CD4-positive, alpha-beta T cell treated with Interleukin-17A for 1 hour (primary cell): Measurements from ENCODE around the gene MCAT.

Experiments used
- DNase-seq: peaks from one replicate; pipeline ENCODE4 v3.0.0-alpha.2; 2020

Gene MCAT

GRCh38 chr22:43172191-43172590 is 29.0 kb upstream of the MCAT start:
- DNase-seq, result no peak

- no peak for DNase-seq
Measured at GRCh38 chr22:43171607-43172006, 28.4 kb upstream of the MCAT start.

GRCh38 chr22:43171019-43171491 is 27.9 kb upstream of the MCAT start:
- no peak for DNase-seq

- no peak for DNase-seq
Measured at GRCh38 chr22:43170131-43170480, 26.9 kb upstream of the MCAT start.

- no peak for DNase-seq
Measured at GRCh38 chr22:43169310-43170130, 26.3 kb upstream of the MCAT start.

- no peak for DNase-seq
Measured at GRCh38 chr22:43168471-43169309, 25.5 kb upstream of the MCAT start.

GRCh38 chr22:43167001-43167589 is 23.9 kb upstream of the MCAT start:
- DNase-seq, result no peak

GRCh38 chr22:43166132-43166930 is 23.1 kb upstream of the MCAT start:
- DNase-seq, result no peak

- DNase-seq, result no peak
Measured at GRCh38 chr22:43164636-43165035, 21.4 kb upstream of the MCAT start.

- DNase-seq, result no peak
Measured at GRCh38 chr22:43163241-43163795, 20.1 kb upstream of the MCAT start.

- no peak for DNase-seq
Measured at GRCh38 chr22:43162412-43163150, 19.4 kb upstream of the MCAT start.

- no peak for DNase-seq
Measured at GRCh38 chr22:43160497-43161126, 17.4 kb upstream of the MCAT start.

- no peak for DNase-seq
Measured at GRCh38 chr22:43159484-43160178, 16.4 kb upstream of the MCAT start.

GRCh38 chr22:43158778-43159483 is 15.7 kb upstream of the MCAT start:
- no peak for DNase-seq

- no peak for DNase-seq
Measured at GRCh38 chr22:43157874-43158546, 14.8 kb upstream of the MCAT start.

- no peak for DNase-seq
Measured at GRCh38 chr22:43156413-43156812, 13.2 kb upstream of the MCAT start.

GRCh38 chr22:43155789-43156188 is 12.6 kb upstream of the MCAT start:
- DNase-seq, result no peak

GRCh38 chr22:43154887-43155536 is 11.8 kb upstream of the MCAT start:
- DNase-seq, result no peak

- DNase-seq, result no peak
Measured at GRCh38 chr22:43153899-43154298, 10.7 kb upstream of the MCAT start.
